HG03469 (cell line): ENCODE results near the gene DBR1.
"Not testable (repeated sequence)": the region's sequence is repeated elsewhere in the genome, so short reads cannot be mapped to it uniquely, and the experiment has no call there.

Source experiments
- ATAC-seq: cut with Tn5 transposase; IDR thresholded peaks from one replicate; pipeline ENCODE4 v1.9.1; 2021; ENCODE audit warnings: mild to moderate bottlenecking, moderate library complexity, moderate number of reproducible peaks; ENCODE audit not compliant: unreplicated experiment

Gene DBR1

DNA sequence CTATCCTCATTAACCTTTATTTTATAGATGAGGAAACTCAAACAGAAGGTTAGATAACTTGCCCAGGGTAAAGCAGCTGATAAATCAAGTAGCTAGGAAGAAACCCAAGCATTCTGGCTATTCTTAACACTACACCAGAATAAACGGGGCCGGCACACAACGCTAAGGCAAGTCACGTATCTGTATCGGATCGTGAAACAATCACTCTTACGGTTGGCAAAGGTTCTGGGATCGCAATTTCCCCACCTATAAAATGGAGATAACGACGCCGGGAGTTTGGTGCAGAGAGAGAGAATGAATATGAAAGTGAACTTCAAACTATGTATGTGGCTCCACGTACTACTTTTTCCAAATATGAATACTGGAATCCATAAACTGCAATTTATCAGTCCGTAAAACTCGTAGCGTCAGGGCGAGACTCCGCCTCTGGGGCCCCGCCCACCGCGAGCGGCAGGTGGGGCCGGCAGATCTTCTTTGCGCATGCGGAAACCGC, 12.1 kb upstream of the DBR1 start:
- peak; percentile 67 for ATAC-seq

DNA sequence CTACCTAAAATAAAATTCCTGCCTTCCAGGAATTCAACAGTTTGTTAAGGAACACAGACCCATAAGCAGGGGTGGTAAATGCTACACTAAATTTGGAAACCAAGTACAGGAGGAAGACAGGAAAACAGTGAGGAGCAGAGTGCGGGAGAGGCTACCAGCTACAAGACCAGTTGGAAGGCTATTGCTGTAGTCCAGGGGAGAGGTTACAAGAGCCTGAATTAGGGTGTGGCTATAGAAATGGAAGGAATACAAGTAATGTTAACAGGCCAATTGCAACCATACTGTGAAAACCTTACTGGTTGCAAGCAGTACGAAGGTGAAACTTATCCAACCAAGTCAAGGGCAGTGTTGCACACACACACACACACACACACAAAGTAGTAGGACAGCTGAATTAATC, 11.5 kb upstream of the DBR1 start:
- no peak for ATAC-seq

DNA sequence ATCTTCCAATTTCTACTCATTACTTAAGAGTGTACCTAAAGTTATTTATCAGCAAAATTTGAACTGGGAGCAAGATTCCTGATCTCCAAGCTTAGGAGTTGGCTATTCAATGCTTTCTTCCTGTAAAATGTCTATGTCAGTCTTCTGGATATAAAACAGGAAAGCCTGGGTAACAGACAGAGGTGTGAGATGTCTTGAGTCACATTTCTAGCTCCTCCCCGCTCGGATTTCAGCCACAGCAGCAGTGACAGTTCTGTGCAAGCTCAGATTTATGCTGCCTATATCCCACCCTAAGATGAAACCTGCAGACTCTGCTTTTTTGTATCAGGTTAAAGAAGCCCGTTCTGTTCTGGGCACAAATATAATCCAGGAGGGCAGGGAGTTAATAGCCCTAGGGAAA, 10.3 kb upstream of the DBR1 start:
- ATAC-seq = no peak

DNA sequence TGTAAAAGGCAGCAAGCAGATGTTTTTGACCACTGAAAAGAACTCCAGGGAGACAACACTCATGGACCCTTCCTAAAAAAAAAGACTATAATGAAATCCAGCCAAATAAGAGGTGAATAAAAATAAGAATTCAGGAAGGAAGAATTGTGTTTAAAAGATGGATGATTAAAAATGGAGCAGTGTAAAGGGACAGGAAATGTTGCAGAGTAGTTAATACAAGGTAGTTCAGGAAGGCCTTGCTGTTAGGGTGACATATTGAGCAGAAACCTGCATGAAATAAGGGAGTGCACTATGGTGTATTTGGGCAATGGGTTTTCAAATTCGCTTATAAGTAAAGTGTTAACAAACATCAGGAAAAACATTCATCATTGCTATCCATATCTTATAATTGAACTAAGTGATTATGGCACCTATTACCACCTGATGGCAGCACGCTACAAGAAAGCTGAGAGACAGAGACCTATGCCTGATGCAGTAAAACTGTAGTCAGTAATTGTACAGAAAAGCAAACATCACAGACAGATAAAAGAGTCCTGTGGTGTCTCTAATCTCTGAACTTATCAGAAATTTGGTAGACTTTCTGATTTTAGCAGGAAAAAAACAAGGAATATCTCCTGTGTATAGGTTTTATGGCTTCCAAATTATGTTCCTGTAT, 5.8 kb upstream of the DBR1 start:
- no peak for ATAC-seq

DNA sequence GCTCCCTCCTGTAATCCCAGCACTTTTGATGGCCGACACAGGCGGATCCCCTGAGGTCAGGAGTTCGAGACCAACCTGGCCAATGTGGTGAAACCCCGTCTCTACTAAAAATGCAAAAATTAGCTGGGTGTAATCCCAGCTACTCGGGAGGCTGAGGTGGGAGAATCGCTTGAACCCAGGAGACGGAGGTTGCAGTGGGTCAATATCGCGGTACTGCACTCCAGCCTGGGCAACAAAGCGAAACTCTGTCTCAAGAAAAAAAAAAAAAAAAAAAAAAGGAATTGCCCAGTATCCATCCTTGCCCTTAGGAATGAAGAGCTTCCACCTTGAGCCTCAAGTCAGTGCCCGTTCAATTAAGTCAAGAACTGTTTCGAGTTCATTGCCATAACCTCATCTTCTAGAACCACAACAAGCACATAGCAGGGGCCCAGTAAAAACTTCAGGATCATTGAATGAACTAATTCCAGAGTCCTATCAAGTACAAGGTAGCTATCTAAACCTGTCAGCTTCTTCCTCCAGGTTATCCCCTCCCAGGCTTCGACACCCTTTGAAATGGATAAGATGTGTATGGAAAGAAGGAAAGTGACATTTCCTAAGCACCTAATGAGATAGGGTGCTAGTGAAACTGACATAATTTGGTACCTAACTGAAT, 826 bp downstream of the DBR1 start:
- ATAC-seq = no peak

DNA sequence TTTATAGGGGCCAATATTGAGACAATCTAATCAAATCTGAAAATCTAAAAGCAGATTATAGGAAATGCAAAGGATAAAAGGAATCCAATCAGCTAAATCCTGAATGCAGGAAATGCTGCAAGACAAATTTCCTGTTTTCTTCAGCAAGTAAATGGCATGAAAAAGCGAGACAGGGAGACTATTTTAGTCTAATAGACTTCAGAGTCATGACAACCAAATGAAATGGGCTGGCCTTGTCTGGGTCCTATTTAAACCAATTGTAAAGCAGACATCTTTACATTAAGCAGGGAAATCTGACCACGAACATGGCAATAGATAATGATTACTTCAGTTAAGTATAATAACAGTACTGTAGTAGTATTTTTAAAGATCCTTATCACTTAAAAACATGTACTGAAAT, 2.1 kb downstream of the DBR1 start:
- ATAC-seq = no peak

DNA sequence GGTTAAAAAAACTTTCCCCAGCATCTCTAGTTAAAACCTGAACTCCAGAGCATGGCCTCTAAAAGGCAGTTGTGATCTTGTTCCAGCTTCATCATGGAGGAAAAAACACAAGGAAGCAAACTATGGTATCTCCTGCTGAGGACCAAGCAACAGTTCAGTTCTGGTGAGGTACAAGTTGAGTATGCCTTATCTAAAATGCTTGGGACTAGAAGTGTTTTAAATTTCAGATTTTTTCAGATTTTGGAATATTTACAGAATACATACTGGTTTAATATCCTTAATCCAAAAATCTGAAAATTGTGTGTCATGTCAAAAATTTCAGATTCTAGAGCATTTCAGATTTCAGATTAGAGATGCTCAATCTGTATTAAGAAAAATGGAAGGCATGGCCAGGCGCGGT, 9.7 kb downstream of the DBR1 start:
- ATAC-seq = no peak

DNA sequence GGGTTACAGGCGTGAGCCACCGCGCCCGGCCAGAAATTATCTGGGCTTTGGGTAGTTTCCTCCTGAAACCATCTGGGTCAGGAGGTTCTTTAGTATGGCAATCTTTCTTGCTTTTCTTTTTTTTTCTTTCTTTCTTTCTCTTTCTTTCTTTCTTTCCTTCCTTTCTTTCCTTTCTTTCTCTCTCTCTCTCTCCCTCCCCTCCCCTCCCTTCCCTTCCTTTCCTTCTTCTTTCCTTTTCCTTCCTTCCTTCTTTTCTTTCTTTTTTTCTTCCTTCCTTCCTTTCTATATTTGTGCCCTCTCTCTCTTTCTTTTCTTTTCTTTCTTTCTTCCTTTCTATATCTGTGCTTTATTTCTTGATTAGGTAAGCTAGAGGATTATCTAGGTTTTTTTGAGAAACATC, 17.0 kb downstream of the DBR1 start:
- no peak for ATAC-seq

DNA sequence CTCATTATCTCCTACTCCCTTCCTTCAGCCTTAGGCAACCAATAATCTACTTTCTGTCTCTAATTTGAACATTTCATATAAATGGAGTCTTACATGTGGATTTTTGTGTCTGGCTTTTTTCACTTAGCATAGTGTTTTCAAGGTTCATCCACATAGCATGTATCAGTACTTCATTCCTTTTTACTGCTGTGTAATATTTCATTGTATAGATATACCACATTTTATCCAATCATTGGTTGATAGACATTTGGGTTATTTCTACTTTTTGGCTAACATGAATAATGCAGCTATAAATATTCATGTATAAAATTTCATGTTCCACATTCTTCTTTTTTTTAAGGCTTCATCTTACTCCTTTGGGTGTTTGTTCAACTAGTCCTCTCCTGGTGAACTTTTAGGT, 20.2 kb downstream of the DBR1 start:
- no peak for ATAC-seq

DNA sequence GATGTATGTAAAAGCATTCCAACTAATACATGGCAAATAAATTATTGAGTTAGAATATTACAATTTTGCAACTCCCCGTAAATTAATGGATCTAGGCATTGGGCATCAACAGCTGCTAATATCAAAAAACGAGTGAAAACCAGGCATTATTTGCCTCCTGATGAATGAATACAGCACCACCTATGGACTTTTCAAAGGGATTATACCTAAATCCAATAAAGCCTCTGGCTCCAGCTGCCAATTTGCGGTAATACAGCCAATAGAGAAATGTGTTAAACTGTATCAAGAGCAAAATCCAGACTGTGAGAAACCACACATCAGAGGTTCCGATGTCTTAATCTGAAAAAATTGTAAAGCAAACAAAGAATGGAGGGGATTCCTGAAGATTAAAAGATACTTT, 26.2 kb downstream of the DBR1 start:
- no peak for ATAC-seq

DNA sequence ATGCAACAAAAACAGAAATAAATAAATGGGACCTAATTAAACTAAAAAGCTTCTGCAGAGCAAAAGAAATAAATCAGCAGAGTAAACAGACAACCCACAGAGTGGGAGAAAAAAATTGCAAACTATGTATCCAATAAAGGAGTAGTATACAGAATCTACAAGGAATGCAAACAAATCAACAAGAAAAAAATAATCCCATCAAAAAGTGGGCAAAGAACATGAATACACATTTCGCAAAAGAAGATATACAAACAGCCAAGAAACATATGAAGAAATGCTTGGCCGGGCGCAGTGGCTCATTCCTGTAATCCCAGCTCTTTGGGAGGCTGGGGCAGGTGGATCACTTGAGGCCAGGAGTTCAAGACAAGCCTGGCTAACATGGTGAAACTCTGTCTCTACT, 32.5 kb downstream of the DBR1 start:
- ATAC-seq = not testable (repeated sequence)

DNA sequence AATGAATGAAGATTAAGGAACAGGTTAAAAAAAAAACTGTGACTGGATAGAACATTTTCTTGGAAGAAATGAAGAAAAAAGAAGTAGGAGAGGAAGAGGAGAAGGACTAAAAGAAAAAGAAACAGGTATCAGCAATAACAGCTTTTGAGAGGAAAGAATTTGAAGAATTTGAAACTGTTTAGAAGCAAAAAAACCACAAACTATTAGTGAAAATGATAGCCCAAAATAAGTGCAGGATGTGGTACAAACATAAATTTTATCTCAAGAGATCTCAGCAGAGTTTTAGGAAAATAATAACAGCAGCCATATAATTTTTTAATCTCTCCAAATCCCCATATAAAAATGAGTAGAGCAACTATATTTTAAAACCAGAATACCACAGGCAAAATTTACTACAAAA, 33.8 kb downstream of the DBR1 start:
- ATAC-seq = no peak

DNA sequence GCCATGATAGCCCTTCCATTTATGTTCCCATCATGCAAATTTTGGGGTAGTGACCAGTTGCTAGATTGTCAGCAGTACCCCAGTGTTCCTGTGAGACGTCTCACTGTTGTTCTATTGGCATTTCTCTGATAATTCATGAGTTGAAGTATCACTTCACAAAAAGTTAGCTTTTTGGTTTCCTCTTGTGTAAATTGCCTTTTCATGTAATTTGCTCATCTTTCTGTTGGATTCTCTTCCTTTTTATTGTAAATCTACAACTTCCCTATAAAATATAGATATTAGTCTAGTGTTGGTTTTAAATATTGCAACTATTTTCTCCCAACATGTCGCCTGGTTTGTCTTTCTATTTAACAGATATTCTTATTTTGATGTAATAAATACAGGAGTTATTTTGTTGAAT, 35.0 kb downstream of the DBR1 start:
- no peak for ATAC-seq

DNA sequence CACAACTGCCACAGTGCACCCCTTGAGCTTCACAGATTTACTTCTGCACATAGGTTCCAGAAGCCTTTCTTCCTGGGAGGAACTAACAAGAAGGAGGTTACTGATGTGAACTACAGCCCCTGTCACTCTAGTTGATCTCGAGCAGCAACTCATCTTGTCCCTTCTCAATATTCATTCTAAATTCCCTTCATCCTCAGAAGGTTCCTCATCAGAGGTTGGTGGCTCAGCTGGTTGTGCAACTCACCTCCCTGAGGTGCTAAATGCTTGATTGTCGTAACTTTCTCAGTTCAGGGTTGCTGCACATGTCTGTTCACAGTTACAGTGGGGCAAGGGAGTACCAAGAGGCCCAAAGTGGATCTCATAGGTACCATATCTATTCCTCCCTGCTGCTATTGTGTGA, 36.9 kb downstream of the DBR1 start:
- ATAC-seq = no peak

DNA sequence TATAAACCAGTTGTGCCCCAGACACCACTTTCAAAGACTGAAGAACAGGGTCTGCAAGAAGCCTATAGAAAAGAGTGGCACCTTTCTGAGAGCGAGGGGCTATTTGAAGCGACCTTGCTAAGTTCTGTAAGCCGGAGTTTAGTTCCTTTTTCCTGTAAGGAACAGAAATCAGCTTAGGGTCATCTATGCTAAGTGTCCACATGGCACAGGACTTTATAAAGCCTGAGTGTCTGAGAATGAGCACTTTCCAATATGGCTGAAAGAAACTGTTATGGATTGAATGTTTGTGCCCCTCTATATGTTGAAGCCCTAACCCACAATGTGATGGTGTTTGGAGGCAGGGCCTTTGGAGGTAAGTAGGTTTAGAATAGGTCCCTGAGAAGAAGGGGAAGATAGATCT, 38.5 kb downstream of the DBR1 start:
- no peak for ATAC-seq

DNA sequence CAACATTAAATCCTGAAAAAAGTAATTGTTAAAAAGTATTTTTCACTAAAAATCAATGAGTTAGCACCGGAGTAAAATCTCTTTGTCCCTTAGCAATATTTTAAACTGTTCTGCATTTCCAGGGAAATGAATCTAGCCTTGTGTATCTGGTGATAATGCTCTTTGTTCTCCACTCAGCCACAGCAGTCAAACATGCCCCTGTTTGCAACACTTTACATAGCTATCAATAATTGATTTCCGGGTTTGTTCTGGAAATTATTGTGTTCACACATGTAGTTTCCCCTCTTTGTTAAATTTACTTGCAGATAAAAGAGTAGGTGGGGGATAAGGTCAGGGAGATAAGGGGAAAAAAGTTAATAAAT, 38.9 kb downstream of the DBR1 start:
- no peak for ATAC-seq

DNA sequence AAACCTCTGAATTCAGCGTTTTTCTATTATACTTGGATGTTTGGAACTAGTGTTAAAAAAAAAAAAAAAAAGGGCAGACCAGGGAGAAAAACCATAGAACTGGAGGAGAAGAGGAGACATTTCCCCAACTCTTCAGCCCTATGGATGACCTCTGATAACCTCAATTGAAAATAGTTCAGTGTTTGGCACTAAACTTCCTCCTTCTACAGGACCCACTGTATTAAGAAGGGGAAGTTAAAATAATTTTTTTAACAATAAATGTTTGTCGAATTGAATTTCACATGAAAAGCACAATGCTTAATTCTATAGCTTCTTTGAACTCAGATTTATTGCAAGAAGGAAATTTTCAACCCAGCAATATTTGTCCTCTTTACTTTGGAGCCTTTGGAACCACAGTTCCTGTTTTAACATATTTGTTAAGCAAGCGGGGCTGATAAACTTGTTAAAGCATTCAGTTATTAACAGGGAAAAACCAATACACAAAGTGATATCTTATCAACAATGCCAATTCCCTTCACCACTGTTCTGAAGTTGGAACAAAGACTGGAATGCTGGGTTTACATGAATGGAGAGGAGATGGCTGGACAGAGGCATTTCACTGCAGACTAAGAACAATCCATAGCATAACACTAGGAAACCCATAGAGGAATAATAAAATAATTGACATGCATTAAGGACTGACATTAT, 39.4 kb downstream of the DBR1 start:
- no peak for ATAC-seq

DNA sequence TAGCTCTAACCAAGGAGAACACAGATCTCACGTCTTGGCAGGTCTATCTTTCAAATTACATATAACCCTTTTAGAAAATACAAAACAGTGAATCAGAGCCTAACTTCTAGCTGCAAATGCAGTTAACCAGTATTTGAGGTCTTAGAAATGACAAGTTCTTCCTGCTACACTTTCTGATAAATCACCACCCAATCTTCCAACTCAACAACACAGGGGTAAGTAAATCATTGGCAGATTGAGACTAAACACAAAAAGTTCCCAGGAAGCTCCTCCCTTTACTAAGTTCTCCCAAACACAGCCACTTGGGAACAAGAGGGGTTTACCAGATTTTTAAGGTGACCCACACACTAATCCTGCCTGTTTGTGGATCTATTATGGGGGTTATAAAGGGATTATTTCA, 42.5 kb downstream of the DBR1 start, which contains the start of gene A4GNT:
Gene A4GNT (minus strand): TSS at position 152 of the 400 bp plus-strand sequence. CDS start 1,134 bp downstream, outside the sequence.
- ATAC-seq = no peak

DNA sequence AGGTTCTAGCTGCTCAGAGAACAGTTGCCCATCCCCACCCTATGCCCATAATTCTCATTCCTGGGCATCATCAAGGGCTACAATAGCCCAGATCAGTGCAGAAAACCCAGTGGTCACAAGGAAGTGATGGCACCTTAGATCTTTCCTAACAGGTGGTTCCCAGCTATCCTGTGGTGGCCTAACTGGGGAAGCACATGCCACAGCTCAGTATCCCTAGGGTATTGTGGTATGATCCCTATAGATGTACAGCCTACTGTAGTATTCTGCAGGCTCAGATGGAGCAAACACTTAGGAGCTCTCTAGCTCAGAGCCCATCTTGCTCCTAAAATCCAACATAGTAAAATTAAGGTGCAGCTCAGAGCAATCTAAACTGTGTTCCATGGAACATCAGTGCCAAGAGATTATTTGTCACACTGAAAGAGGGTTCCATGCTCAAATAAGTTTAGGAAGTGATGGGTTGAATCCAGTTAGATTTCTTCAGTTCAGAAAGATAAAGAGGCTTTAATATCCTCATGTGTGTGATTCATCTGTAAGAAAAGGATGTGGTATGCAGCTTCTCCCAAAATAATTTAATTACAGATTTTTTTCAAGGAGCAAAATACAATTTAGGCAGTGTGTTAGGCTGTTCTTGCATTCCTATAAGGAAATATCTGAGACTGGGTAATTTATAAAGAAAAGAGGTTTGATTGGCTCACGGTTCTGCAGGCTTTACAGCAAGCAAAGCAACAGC, 46.9 kb downstream of the DBR1 start:
- no peak for ATAC-seq

DNA sequence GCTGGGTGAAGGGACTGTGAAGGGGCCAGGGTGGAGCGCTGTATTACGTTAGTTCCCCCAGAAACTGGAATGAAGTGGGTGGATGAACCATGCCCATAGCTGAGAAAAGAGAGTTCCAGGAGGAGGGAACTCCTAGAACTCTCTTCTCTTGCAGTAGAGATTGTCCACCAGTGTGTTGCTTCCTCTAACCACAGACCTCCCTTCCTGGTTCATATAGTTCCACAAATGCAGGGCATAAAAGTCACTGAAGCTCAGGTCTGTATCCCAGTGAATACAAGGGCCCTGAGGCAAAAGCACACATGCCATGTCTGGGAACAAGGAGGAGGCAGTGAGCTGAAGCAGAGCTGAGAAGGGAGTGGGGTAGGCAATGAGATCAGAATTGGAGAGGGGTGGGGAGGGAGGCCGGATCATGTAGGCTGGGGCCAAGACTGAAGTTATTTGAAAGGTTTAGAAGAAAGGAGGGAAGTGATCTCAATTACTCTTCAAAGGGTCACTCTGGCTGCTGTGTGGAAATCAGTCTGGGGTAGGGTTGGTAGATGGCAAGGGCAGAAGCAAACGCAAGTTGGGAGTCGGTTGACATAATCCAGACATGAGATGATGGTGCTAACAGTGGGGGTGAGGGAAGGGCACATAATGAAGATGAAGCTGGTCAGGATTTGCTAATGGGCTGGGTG, 49.0 kb downstream of the DBR1 start:
- no peak for ATAC-seq
